Measurements from ENCODE around the gene TNFAIP8L3. TPM values are rescaled to one million over a fixed set of nuclear protein-coding genes. Genes with fewer than 3 reads are reported as not detected.

TNFAIP8L3 gene
- total RNA-seq, 1 donor from 2014 or later: not detected

GRCh38 chr15:51106481-51106880 is 11.8 kb upstream of the TNFAIP8L3 start:
- ATAC-seq (ENCODE audit: low read depth): no peak
- no peak for TF ChIP-seq CTCF (IDR thresholded peaks at IDR 0.05)
- intact Hi-C loops (cut with micrococcal nuclease): no loop called here
- ChIA-PET POLR2A (no interaction called here), CTCF (no interaction called here)
- Mint-ChIP-seq H3K27me3 (peaks cover 23% of the 10 kb centered on the region), H3K27ac (no peak overlapping the region), H3K36me3 (ENCODE audit: low read depth) (no peaks in the 10 kb centered on the region), H3K4me3 (no peak overlapping the region), H3K4me1 (no peaks in the 10 kb centered on the region), H3K9me3 (no peaks in the 10 kb centered on the region)
- DNase-seq: no peak

GRCh38 chr15:51105430-51106016 is 10.8 kb upstream of the TNFAIP8L3 start:
- POLR2A ChIA-PET: no interaction called here
- no peak overlapping the region for H3K27ac Mint-ChIP-seq
- ATAC-seq (ENCODE audit: low read depth) (no peak), DNase-seq (no peak)
- H3K9me3 Mint-ChIP-seq: no peaks in the 10 kb centered on the region
- H3K4me3 Mint-ChIP-seq: no peak overlapping the region
- intact Hi-C loops (cut with micrococcal nuclease): no loop called here
- H3K4me1 Mint-ChIP-seq: no peaks in the 10 kb centered on the region
- CTCF ChIA-PET: no interaction called here
- H3K36me3 Mint-ChIP-seq (ENCODE audit: low read depth): no peaks in the 10 kb centered on the region
- no peak for TF ChIP-seq CTCF (IDR thresholded peaks at IDR 0.05)
- peaks cover 29% of the 10 kb centered on the region for H3K27me3 Mint-ChIP-seq

- Mint-ChIP-seq H3K27me3 (peaks cover 34% of the 10 kb centered on the region), H3K4me3 (no peak overlapping the region), H3K36me3 (ENCODE audit: low read depth) (no peaks in the 10 kb centered on the region), H3K27ac (no peak overlapping the region), H3K4me1 (no peaks in the 10 kb centered on the region), H3K9me3 (no peaks in the 10 kb centered on the region)
- ChIA-PET CTCF (no interaction called here), POLR2A (no interaction called here)
- intact Hi-C loops (cut with micrococcal nuclease): no loop called here
- ATAC-seq (ENCODE audit: low read depth) (no peak), DNase-seq (no peak)
- TF ChIP-seq CTCF (IDR thresholded peaks at IDR 0.05): no peak
Observed at GRCh38 chr15:51104512-51104911, 9.8 kb upstream of the TNFAIP8L3 start.

- no peaks in the 10 kb centered on the region for H3K4me1 Mint-ChIP-seq
- DNase-seq (no peak), ATAC-seq (ENCODE audit: low read depth) (no peak)
- no peaks in the 10 kb centered on the region for H3K9me3 Mint-ChIP-seq
- no peak overlapping the region for H3K4me3 Mint-ChIP-seq
- no peaks in the 10 kb centered on the region for H3K36me3 Mint-ChIP-seq (ENCODE audit: low read depth)
- intact Hi-C loops (cut with micrococcal nuclease): no loop called here
- ChIA-PET POLR2A (no interaction called here), CTCF (no interaction called here)
- no peak overlapping the region for H3K27ac Mint-ChIP-seq
- no peak for TF ChIP-seq CTCF (IDR thresholded peaks at IDR 0.05)
- peaks cover 41% of the 10 kb centered on the region for H3K27me3 Mint-ChIP-seq
Observed at GRCh38 chr15:51103330-51103729, 8.6 kb upstream of the TNFAIP8L3 start.

- ChIA-PET CTCF (no interaction called here), POLR2A (no interaction called here)
- no peak for DNase-seq
- H3K9me3 Mint-ChIP-seq: no peaks in the 10 kb centered on the region
- no peak overlapping the region for H3K4me3 Mint-ChIP-seq
- TF ChIP-seq CTCF (IDR thresholded peaks at IDR 0.05): no peak
- intact Hi-C loops (cut with micrococcal nuclease): no loop called here
- peaks cover 53% of the 10 kb centered on the region for H3K27me3 Mint-ChIP-seq
- no peaks in the 10 kb centered on the region for H3K36me3 Mint-ChIP-seq (ENCODE audit: low read depth)
- ATAC-seq (ENCODE audit: low read depth): no peak
- H3K27ac Mint-ChIP-seq: no peak overlapping the region
- H3K4me1 Mint-ChIP-seq: no peaks in the 10 kb centered on the region
Observed at GRCh38 chr15:51100785-51101489, 6.2 kb upstream of the TNFAIP8L3 start.

Measured in activated B cell treated with CpG ODN at 0.5 μM for 24 hours (primary cell).